HCT116 (cell line): ENCODE measurements around the gene AWAT1. TPM values are rescaled to one million over a fixed set of nuclear protein-coding genes. Genes with fewer than 3 reads are reported as not detected.

Experiments
- ATAC-seq: fragments of 200-7000 bp; cut with Tn5 transposase; 2 replicates; pipeline ENCODE4 v1.9.1; 2020; ENCODE audit warnings: mild to moderate bottlenecking, moderate library complexity
- BruUV-seq: library from RNA; stranded (reverse); fragments of 400-500 nt; replicated peaks from 2 replicates; lab custom pipeline; 2021; lab: Mats Ljungman, UMichigan
- CTCF ChIA-PET: fragments of 300-600 bp; sonication (Branson Sonifier 250); formaldehyde crosslinking; loops from one replicate; lab custom pipeline; 2021; ENCODE audit warnings: antibody characterized with exemption; lab: Charles Lee
- POLR2A ChIA-PET: fragments of 300-600, 350-600 bp; sonication (Branson Sonifier 250); formaldehyde crosslinking; loops from one replicate; lab custom pipeline; 2021; ENCODE audit warnings: antibody characterized with exemption; lab: Charles Lee
- RAD21 ChIA-PET, 2 experiments: fragments of 300-600 bp; sonication (Branson Sonifier 250); formaldehyde crosslinking; loops; one replicate each; lab custom pipeline; 2023; ENCODE audit warnings: low total read pairs in 2 of 2; ENCODE audit not compliant: uncharacterized antibody in 2 of 2, unreplicated experiment in 2 of 2, low non-redundant PET in 1 of 2; lab: Charles Lee
- DNase-seq: peaks from one replicate; pipeline ENCODE4 v3.0.0-alpha.2; 2010; ENCODE audit warnings: low read depth, low spot score
- H2AFZ ChIP-seq: fragments of 200-600 bp; shearing (Covaris generic), sonication (generic); 2 replicates; pipeline ENCODE4 v1.6.1; 2017; ENCODE audit warnings: low read depth, mixed run types, mixed read lengths, antibody characterized with exemption, low read length; ENCODE audit not compliant: poor library complexity, severe bottlenecking
- H3K27ac ChIP-seq: 2 replicates; pipeline ENCODE4 v1.5.1; 2012; ENCODE audit warnings: low read depth, low read length
- H3K27me3 ChIP-seq: fragments of 200-600 bp; sonication (generic); 2 replicates; pipeline ENCODE4 v1.6.1; 2016; ENCODE audit warnings: mixed run types, low read length, mixed read lengths; ENCODE audit not compliant: insufficient read depth
- H3K36me3 ChIP-seq, 2 experiments: fragments of 200-500 bp in 1 of 2; fragments of 200-600 bp in 1 of 2; sonication (Bioruptor generic) in 1 of 2; sonication (generic) in 1 of 2; 2 replicates each; pipeline versions ENCODE4 v1.5.1 to v1.6.1; 2014 to 2016; ENCODE audit warnings: low read length in 2 of 2, inconsistent platforms in 1 of 2, mixed read lengths in 1 of 2, mixed run types in 1 of 2; ENCODE audit not compliant: insufficient read depth in 2 of 2, control insufficient read depth in 1 of 2
- H3K4me1 ChIP-seq, 2 experiments: fragments of 200-600 bp in 1 of 2; sonication (generic) in 1 of 2; 2 replicates each; pipeline versions ENCODE4 v1.5.1 to v1.6.1; 2012 to 2017; ENCODE audit warnings: low read length in 2 of 2, inconsistent platforms in 1 of 2, mild to moderate bottlenecking in 1 of 2, mixed read lengths in 1 of 2, mixed run types in 1 of 2, moderate library complexity in 1 of 2; ENCODE audit not compliant: insufficient read depth in 2 of 2, control insufficient read depth in 1 of 2
- H3K4me2 ChIP-seq: fragments of 200-600 bp; sonication (generic); 2 replicates; pipeline ENCODE4 v1.6.1; 2017; ENCODE audit warnings: mixed run types, low read length, mixed read lengths
- H3K4me3 ChIP-seq, 2 experiments: fragments of 200-600 bp in 1 of 2; sonication (generic) in 1 of 2; replicated peaks in 1 of 2; 2 replicates each; pipeline ENCODE4 v1.5.1; 2011 to 2016; ENCODE audit warnings: low read length in 2 of 2, control low read depth in 1 of 2, low read depth in 1 of 2, mild to moderate bottlenecking in 1 of 2, mixed read lengths in 1 of 2, mixed run types in 1 of 2
- H3K79me2 ChIP-seq: fragments of 200-600 bp; sonication (generic); 2 replicates; pipeline ENCODE4 v1.6.1; 2017; ENCODE audit warnings: mild to moderate bottlenecking, mixed run types, low read length, moderate library complexity, mixed read lengths; ENCODE audit not compliant: insufficient read depth
- H3K9ac ChIP-seq: fragments of 200-600 bp; sonication (generic); 2 replicates; pipeline ENCODE4 v1.6.1; 2016; ENCODE audit warnings: low read length, mixed read lengths
- H3K9me2 ChIP-seq: fragments of 200-600 bp; sonication (generic), shearing (Covaris generic); 2 replicates; pipeline ENCODE4 v1.6.1; 2017; ENCODE audit warnings: mixed run types, mild to moderate bottlenecking, moderate library complexity; ENCODE audit not compliant: insufficient read depth
- H3K9me3 ChIP-seq, 2 experiments: fragments of 200-500 bp in 1 of 2; fragments of 200-600 bp in 1 of 2; sonication (Bioruptor generic) in 1 of 2; sonication (generic) in 1 of 2; 2 replicates each; pipeline ENCODE4 v1.6.1; 2014 to 2017; ENCODE audit warnings: low read length in 2 of 2, mixed read lengths in 2 of 2, inconsistent platforms in 1 of 2, low read depth in 1 of 2, mild to moderate bottlenecking in 1 of 2, mixed run types in 1 of 2, moderate library complexity in 1 of 2; ENCODE audit not compliant: control insufficient read depth in 1 of 2, insufficient read depth in 1 of 2
- H4K20me1 ChIP-seq: fragments of 200-600 bp; sonication (generic), shearing (Covaris generic); 2 replicates; pipeline ENCODE4 v1.6.1; 2017; ENCODE audit warnings: mixed run types, mild to moderate bottlenecking, moderate library complexity; ENCODE audit not compliant: insufficient read depth
- CBX3 ChIP-seq: IDR thresholded peaks from 2 replicates; pipeline ENCODE4 v1.6.1; 2012; ENCODE audit warnings: low read depth
- CEBPB ChIP-seq: IDR thresholded peaks from 2 replicates; pipeline ENCODE4 v1.6.1; 2012; ENCODE audit warnings: low read depth
- FOSL1 ChIP-seq: IDR thresholded peaks from 2 replicates; pipeline ENCODE4 v1.6.1; 2012; ENCODE audit warnings: low read depth
- POLR2AphosphoS5 ChIP-seq: IDR thresholded peaks from 2 replicates; pipeline ENCODE4 v1.6.1; 2011; ENCODE audit warnings: mild to moderate bottlenecking, low read depth, low read length, moderate library complexity
- TCF7L2 ChIP-seq: IDR thresholded peaks from 2 replicates; pipeline ENCODE4 v1.7.0; 2011; ENCODE audit warnings: borderline replicate concordance, inconsistent platforms; ENCODE audit not compliant: insufficient read depth, insufficient read length; ENCODE audit errors: extremely low read depth
- YY1 ChIP-seq: IDR thresholded peaks from 2 replicates; pipeline ENCODE4 v1.6.1; 2011; ENCODE audit warnings: low read length, low read depth, moderate library complexity, mild to moderate bottlenecking; ENCODE audit not compliant: insufficient replicate concordance; ENCODE audit errors: extremely low read depth
- ZFX ChIP-seq: fragments of 450-650 bp; IDR thresholded peaks from 2 replicates; pipeline ENCODE4 v1.6.1; 2017
- intact Hi-C: fragments of 100-400 bp; cut with micrococcal nuclease; formaldehyde crosslinking; loops from 2 replicates; pipeline ENCODE4 v1.10.0; 2022
- total RNA-seq: library from RNA; stranded (reverse); gene quantifications from one replicate; pipeline ENCODE4 v1.2.1, GENCODE V29; 2021; ENCODE audit not compliant: unreplicated experiment

AWAT1 gene
- total RNA-seq, 1 experiment from 2014 or later: not detected

DNA sequence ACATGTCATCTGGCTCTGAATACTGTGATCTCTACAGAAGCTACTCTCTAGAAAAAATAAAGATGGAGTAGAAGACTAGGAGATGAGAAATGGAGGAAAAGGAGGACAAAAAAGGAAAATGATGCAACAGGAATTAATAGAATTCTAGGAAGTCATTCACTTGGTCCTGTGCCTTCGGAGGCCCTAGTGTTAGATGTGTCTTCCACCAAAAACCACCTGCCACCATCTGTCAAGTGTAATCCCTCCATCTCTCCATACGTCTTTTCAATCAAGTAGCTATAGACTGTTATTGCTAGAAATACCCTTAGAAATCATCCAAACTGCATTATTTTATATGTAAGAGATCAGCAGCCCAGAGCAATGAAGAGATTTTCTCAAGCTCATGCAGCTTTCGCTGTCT lies 44.6 kb downstream of the AWAT1 start:
- H3K79me2 ChIP-seq: no peaks in the 10 kb centered on the region
- BruUV-seq: no TSS peak
- no peak overlapping the region for H3K4me3 ChIP-seq
- H3K36me3 ChIP-seq: no peaks in the 10 kb centered on the region
- no peaks in the 10 kb centered on the region for H3K4me1 ChIP-seq
- H3K27ac ChIP-seq: no peak overlapping the region
- CTCF ChIA-PET: no interaction called here
- no peaks in the 10 kb centered on the region for H3K9me3 ChIP-seq
- DNase-seq: no peak
- no peak for TF ChIP-seq ZFX
- no peak for TF ChIP-seq TCF7L2
- TF ChIP-seq, all 23 proteins: peak for 0
- H3K9me2 ChIP-seq: no peaks in the 10 kb centered on the region
- H3K9ac ChIP-seq: no peak overlapping the region
- no peak overlapping the region for H3K4me2 ChIP-seq
- H3K27me3 ChIP-seq: no peaks in the 10 kb centered on the region
- no peaks in the 10 kb centered on the region for H4K20me1 ChIP-seq
- POLR2A ChIA-PET: no interaction called here
- intact Hi-C loops: no loop called here
- H2AFZ ChIP-seq: no peak overlapping the region
- RAD21 ChIA-PET: no interaction called here
- ATAC-seq: no peak

DNA sequence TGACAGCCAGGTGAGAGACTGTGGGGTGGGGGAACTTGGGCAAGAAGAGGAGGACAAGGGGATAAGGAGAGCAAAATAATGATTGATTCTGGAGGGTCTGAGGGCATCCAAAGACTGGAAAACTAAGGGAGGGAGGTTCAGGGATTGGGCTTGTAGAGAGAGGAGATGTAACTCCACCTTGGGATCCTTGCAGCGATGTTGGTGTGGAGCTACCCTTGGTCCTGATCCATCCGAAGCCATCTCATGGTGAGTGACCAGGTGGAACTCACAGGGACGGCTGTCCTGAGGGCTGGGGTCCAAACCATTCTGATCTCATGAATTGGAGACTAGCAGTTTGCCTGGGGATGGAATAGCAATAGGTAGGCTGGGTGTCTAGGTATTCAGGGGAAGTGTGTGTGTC lies 46.1 kb downstream of the AWAT1 start:
- no peak overlapping the region for H3K27ac ChIP-seq
- H2AFZ ChIP-seq: no peak overlapping the region
- H3K9me2 ChIP-seq: no peaks in the 10 kb centered on the region
- no peaks in the 10 kb centered on the region for H3K36me3 ChIP-seq
- no peak for TF ChIP-seq CEBPB
- no peak for TF ChIP-seq CBX3
- TF ChIP-seq FOSL1: no peak
- TF ChIP-seq YY1: no peak
- TF ChIP-seq TCF7L2: no peak
- TF ChIP-seq POLR2AphosphoS5: no peak
- ATAC-seq (no peak), DNase-seq (no peak)
- no peaks in the 10 kb centered on the region for H3K4me1 ChIP-seq
- ChIA-PET RAD21 (no interaction called here), POLR2A (no interaction called here), CTCF (no interaction called here)
- no peaks in the 10 kb centered on the region for H3K27me3 ChIP-seq
- no peak overlapping the region for H3K4me3 ChIP-seq
- no peak overlapping the region for H3K9ac ChIP-seq
- no peaks in the 10 kb centered on the region for H4K20me1 ChIP-seq
- H3K9me3 ChIP-seq: no peaks in the 10 kb centered on the region
- no peaks in the 10 kb centered on the region for H3K79me2 ChIP-seq
- H3K4me2 ChIP-seq: no peak overlapping the region
- no TSS peak for BruUV-seq
- intact Hi-C loops: no loop called here
